ENCODE results near the gene AKT1S1. TPM values are rescaled to one million over a fixed set of nuclear protein-coding genes. Genes with fewer than 3 reads are reported as not detected.
A peak's percentile ranks its signal among the peaks of the same experiment; 100 is the strongest.
"Not testable (repeated sequence)": the region's sequence is repeated elsewhere in the genome, so short reads cannot be mapped to it uniquely, and the experiment has no call there.

Gene AKT1S1
- total RNA-seq (10 to 100 TPM; 19.2 to 33.8 TPM), total RNA-seq (21.9 to 28.7 reads per million in 2 donors)

GRCh38 chr19:49877020-49877878 lies at the start of gene AKT1S1, which contains the start of gene TBC1D17:
AKT1S1 (minus strand) TSS chr19:49877355; CDS start chr19:49873295, 4,060 bp downstream.
TBC1D17 (plus strand) TSS chr19:49877702; CDS start chr19:49877724, 22 bp downstream.
- H3K4me3 Mint-ChIP-seq = no peak within 1 kb of the TSS
- no peak within 1 kb of the TSS for H3K27ac Mint-ChIP-seq
- H3K4me1 Mint-ChIP-seq = peaks cover 24% of the 10 kb centered on the region
- H3K27me3 Mint-ChIP-seq = no peaks in the 10 kb centered on the region
- peak; percentile 92 to 97 (median 93) for DNase-seq
- H3K36me3 Mint-ChIP-seq (ENCODE audit: low read depth) = peaks cover 3% of the 10 kb centered on the region
- H3K9me3 ChIP-seq (ENCODE audit: control insufficient read depth, low read length, poor library complexity, severe bottlenecking) = no peaks in the 10 kb centered on the region
- ATAC-seq = peak; percentile 69

DNA sequence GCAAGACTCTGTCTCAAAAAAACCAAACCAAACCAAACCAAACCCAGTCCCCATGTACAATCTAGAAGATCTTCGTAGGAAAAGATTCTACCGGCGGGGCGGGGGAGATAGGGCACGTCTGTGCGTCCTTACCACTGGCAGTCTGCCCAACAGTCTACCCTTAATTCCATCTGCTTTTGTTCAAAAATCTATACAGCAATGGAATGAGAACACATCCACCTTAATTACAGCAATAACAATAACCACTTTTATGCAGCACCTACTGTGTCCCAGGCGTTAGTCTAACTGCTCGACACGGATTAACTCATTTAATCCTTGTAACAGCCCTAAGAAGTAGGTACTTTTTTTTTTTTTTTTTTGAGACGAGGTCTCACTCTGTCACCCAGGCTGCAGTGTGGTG lies 49.4 kb upstream of the AKT1S1 start:
- Mint-ChIP-seq H3K36me3 (ENCODE audit: low read depth) (peaks cover 7% of the 10 kb centered on the region), H3K27me3 (no peaks in the 10 kb centered on the region), H3K27ac (peak overlapping the region; percentile 99), H3K4me1 (peaks cover 59% of the 10 kb centered on the region), H3K4me3 (peak overlapping the region; percentile 21)
- ATAC-seq (no peak), DNase-seq (no peak)
- H3K9me3 ChIP-seq (ENCODE audit: control insufficient read depth, low read length, poor library complexity, severe bottlenecking) = no peaks in the 10 kb centered on the region

DNA sequence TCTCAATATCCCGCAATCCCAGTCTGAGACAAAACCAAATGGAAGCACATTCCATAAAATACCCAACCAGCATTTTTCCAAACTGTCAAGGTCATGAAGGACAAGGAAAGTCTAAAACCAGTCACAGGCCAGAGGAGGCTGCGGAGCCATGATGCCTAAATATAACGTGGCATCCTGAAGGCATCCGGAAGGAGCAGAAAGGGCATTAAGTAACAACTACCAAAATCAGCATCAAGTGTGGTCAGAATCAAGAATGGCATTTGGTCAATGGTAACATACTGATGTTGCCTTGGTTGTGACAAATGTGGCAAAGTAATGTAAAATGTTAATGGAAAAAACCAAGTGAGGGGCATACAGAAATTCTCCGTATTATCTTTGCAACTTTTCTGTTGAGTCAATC lies 48.3 kb upstream of the AKT1S1 start:
- ATAC-seq = no peak
- H3K27ac Mint-ChIP-seq = peak overlapping the region; percentile 54
- peak overlapping the region; percentile 28 for H3K4me3 Mint-ChIP-seq

GRCh38 chr19:49924881-49925210 lies 47.7 kb upstream of the AKT1S1 start:
- not testable (repeated sequence) for H3K27me3 Mint-ChIP-seq; ATAC-seq; DNase-seq; H3K9me3 ChIP-seq (ENCODE audit: control insufficient read depth, low read length, poor library complexity, severe bottlenecking); H3K36me3 Mint-ChIP-seq (ENCODE audit: low read depth)
- Mint-ChIP-seq H3K4me1 (peaks cover 54% of the 10 kb centered on the region), H3K4me3 (peak overlapping the region; percentile 73), H3K27ac (peak overlapping the region; percentile 54)

More for the DNA sequence above, 48.3 kb upstream of the AKT1S1 start:
- H3K9me3 ChIP-seq (ENCODE audit: control insufficient read depth, low read length, poor library complexity, severe bottlenecking) = no peaks in the 10 kb centered on the region
- DNase-seq = no peak
- Mint-ChIP-seq H3K36me3 (ENCODE audit: low read depth) (peaks cover 7% of the 10 kb centered on the region), H3K4me1 (peaks cover 58% of the 10 kb centered on the region), H3K27me3 (no peaks in the 10 kb centered on the region)

- peak overlapping the region; percentile 73 for H3K4me3 Mint-ChIP-seq
- no peak for DNase-seq
- peak overlapping the region; percentile 49 for H3K27ac Mint-ChIP-seq
- H3K36me3 Mint-ChIP-seq (ENCODE audit: low read depth) = peaks cover 5% of the 10 kb centered on the region
- no peak for ATAC-seq
- H3K4me1 Mint-ChIP-seq = peaks cover 52% of the 10 kb centered on the region
- no peaks in the 10 kb centered on the region for H3K27me3 Mint-ChIP-seq
- no peaks in the 10 kb centered on the region for H3K9me3 ChIP-seq (ENCODE audit: control insufficient read depth, low read length, poor library complexity, severe bottlenecking)
Observed at GRCh38 chr19:49924004-49924880, 47.1 kb upstream of the AKT1S1 start.

DNA sequence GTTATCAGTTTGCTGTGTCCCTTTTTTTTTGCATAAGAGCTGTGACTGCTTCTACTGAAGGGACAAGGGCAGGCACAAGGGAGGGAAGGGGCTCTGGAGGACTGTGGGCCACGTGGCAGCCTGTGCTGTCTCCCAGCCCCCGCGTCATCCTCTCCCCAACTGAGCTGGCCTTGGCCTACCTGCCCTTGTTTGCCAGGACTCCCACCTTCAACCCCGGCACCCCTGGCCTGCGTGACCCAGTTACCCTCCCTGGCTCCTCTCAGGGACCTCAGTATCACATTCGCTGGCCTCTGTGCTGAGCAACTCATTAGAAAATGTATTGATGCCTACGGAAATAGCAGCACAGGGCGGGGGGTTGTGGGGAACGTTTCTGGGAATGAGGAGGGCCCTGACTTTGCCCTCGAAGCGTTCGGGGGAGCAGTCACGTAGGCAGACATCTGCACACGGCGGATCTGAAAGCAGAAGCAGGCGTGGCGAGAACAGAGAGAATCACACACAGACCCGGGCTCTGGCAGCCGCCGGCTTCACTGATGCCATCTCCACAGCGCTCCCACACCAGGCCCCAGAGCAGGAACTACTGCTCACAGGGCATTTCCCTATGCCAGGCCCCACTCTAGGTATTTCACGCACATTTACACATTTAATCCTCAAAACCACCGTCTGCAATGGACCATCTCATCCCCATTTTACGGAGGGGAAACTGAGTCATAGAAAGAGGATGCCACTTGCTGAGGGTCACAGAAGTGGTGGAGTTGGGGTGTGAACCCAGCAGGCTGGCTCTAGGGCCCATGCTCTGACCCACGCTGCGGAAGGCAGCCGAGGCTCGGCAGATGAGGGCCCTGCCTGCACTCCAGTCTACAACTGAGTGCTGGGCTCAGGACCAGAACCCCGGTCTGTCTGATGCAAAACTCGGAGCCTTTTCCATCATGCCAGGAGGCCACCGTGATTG lies 46.2 kb upstream of the AKT1S1 start:
- H3K36me3 Mint-ChIP-seq (ENCODE audit: low read depth) = no peaks in the 10 kb centered on the region
- H3K4me1 Mint-ChIP-seq = peaks cover 45% of the 10 kb centered on the region
- peak overlapping the region; percentile 49 for H3K27ac Mint-ChIP-seq
- no peaks in the 10 kb centered on the region for H3K9me3 ChIP-seq (ENCODE audit: control insufficient read depth, low read length, poor library complexity, severe bottlenecking)
- ATAC-seq (peak; percentile 29), DNase-seq (no peak)
- no peaks in the 10 kb centered on the region for H3K27me3 Mint-ChIP-seq
- peak overlapping the region; percentile 28 for H3K4me3 Mint-ChIP-seq

GRCh38 chr19:49921871-49922795 lies 45.0 kb upstream of the AKT1S1 start:
- peak overlapping the region; percentile 90 for H3K27ac Mint-ChIP-seq
- H3K4me3 Mint-ChIP-seq = no peak overlapping the region
- ATAC-seq (no peak), DNase-seq (no peak)
- no peaks in the 10 kb centered on the region for H3K27me3 Mint-ChIP-seq
- no peaks in the 10 kb centered on the region for H3K36me3 Mint-ChIP-seq (ENCODE audit: low read depth)
- H3K9me3 ChIP-seq (ENCODE audit: control insufficient read depth, low read length, poor library complexity, severe bottlenecking) = no peaks in the 10 kb centered on the region
- H3K4me1 Mint-ChIP-seq = peaks cover 34% of the 10 kb centered on the region

GRCh38 chr19:49920624-49921363 lies 43.6 kb upstream of the AKT1S1 start:
- H3K4me1 Mint-ChIP-seq = peaks cover 30% of the 10 kb centered on the region
- H3K36me3 Mint-ChIP-seq (ENCODE audit: low read depth) = no peaks in the 10 kb centered on the region
- H3K27me3 Mint-ChIP-seq = no peaks in the 10 kb centered on the region
- H3K27ac Mint-ChIP-seq = peak overlapping the region; percentile 90
- H3K9me3 ChIP-seq (ENCODE audit: control insufficient read depth, low read length, poor library complexity, severe bottlenecking) = no peaks in the 10 kb centered on the region
- peak; percentile 64 for ATAC-seq
- DNase-seq = no peak
- peak overlapping the region; percentile 64 for H3K4me3 Mint-ChIP-seq

GRCh38 chr19:49918089-49918488 lies 40.9 kb upstream of the AKT1S1 start:
- H3K4me3 Mint-ChIP-seq = no peak overlapping the region
- DNase-seq (no peak), ATAC-seq (no peak)
- peaks cover 38% of the 10 kb centered on the region for H3K4me1 Mint-ChIP-seq
- peaks cover 4% of the 10 kb centered on the region for H3K36me3 Mint-ChIP-seq (ENCODE audit: low read depth)
- H3K9me3 ChIP-seq (ENCODE audit: control insufficient read depth, low read length, poor library complexity, severe bottlenecking) = no peaks in the 10 kb centered on the region
- H3K27ac Mint-ChIP-seq = peak overlapping the region; percentile 78
- H3K27me3 Mint-ChIP-seq = no peaks in the 10 kb centered on the region

- DNase-seq = no peak
- H3K4me3 Mint-ChIP-seq = no peak overlapping the region
- peaks cover 6% of the 10 kb centered on the region for H3K36me3 Mint-ChIP-seq (ENCODE audit: low read depth)
- peaks cover 39% of the 10 kb centered on the region for H3K4me1 Mint-ChIP-seq
- H3K27ac Mint-ChIP-seq = peak overlapping the region; percentile 67
- H3K27me3 Mint-ChIP-seq = no peaks in the 10 kb centered on the region
- no peaks in the 10 kb centered on the region for H3K9me3 ChIP-seq (ENCODE audit: control insufficient read depth, low read length, poor library complexity, severe bottlenecking)
- no peak for ATAC-seq
Observed at GRCh38 chr19:49916839-49917733, 39.9 kb upstream of the AKT1S1 start.
